ENCODE data around the gene APBB1IP.
"Not testable (repeated sequence)": the region's sequence is repeated elsewhere in the genome, so short reads cannot be mapped to it uniquely, and the experiment has no call there.

The APBB1IP gene

GRCh38 chr10:26485150-26485941 is 47.2 kb downstream of the APBB1IP start:
- TF ChIP-seq, protein P1, sequence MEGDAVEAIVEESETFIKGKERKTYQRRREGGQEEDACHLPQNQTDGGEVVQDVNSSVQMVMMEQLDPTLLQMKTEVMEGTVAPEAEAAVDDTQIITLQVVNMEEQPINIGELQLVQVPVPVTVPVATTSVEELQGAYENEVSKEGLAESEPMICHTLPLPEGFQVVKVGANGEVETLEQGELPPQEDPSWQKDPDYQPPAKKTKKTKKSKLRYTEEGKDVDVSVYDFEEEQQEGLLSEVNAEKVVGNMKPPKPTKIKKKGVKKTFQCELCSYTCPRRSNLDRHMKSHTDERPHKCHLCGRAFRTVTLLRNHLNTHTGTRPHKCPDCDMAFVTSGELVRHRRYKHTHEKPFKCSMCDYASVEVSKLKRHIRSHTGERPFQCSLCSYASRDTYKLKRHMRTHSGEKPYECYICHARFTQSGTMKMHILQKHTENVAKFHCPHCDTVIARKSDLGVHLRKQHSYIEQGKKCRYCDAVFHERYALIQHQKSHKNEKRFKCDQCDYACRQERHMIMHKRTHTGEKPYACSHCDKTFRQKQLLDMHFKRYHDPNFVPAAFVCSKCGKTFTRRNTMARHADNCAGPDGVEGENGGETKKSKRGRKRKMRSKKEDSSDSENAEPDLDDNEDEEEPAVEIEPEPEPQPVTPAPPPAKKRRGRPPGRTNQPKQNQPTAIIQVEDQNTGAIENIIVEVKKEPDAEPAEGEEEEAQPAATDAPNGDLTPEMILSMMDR (conservative IDR thresholded peaks at IDR 0.05; ENCODE audit: low read depth, low read length): no peak
- H3K4me3 ChIP-seq (ENCODE audit: low read length): no peak overlapping the region
- peak; percentile 100 for DNase-seq (ENCODE audit: low read depth)

DNA sequence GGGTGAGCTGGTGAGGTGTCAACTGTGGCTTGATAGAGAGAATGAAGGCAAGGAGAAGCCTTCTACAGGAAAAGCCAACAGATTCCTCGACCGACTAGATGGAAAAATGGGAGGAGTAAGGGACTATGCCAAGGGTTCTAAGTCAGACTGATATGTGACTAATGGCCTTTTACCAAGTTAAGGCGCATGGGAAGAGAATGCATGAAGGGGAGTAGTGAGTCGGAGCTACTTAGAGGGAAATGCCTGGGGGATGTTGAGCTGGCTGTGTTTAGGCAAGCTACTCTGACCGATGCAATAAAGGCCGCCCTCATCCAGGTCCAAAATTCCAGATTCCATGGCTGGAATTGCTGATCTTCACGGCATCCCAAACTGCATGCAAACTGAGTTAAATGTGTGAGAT is 48.2 kb downstream of the APBB1IP start:
- peak; percentile 94 for DNase-seq (ENCODE audit: low read depth)
- TF ChIP-seq, protein P1 (conservative IDR thresholded peaks at IDR 0.05; ENCODE audit: low read depth, low read length): no peak
- no peak overlapping the region for H3K4me3 ChIP-seq (ENCODE audit: low read length)

GRCh38 chr10:26486990-26487850 is 49.1 kb downstream of the APBB1IP start:
- H3K4me3 ChIP-seq (ENCODE audit: low read length): no peak overlapping the region
- TF ChIP-seq, protein P1 (conservative IDR thresholded peaks at IDR 0.05; ENCODE audit: low read depth, low read length): no peak
- peak; percentile 99 for DNase-seq (ENCODE audit: low read depth)

DNA sequence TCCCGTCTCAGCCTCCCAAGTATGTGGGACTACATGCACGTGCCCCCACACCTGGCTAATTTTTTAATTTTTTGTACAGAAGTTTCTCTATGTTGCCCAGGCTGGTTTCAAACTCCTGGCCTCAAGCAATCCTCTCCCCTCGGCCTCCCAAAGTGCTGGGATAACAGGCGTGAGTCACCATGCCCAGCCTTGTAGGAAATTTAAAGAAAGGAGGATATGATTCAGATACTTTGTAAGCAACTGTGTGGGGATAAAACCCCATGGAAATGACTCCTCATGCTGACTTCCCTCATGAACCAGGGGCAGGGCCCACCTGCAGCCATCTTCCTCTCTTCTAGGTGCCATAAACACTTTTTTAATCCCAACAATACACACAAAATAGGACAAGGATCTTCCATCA is 50.2 kb downstream of the APBB1IP start:
- TF ChIP-seq, protein P1 (conservative IDR thresholded peaks at IDR 0.05; ENCODE audit: low read depth, low read length): no peak
- H3K4me3 ChIP-seq (ENCODE audit: low read length): no peak overlapping the region
- no peak for DNase-seq (ENCODE audit: low read depth)

- TF ChIP-seq, protein P1 (conservative IDR thresholded peaks at IDR 0.05; ENCODE audit: low read depth, low read length): no peak
- DNase-seq (ENCODE audit: low read depth): no peak
- H3K4me3 ChIP-seq (ENCODE audit: low read length): no peak overlapping the region
These were observed 50.9 kb downstream of the APBB1IP start for GRCh38 chr10:26489081-26489480.

GRCh38 chr10:26490367-26490766 is 52.2 kb downstream of the APBB1IP start:
- not testable (repeated sequence) for DNase-seq (ENCODE audit: low read depth); H3K4me3 ChIP-seq (ENCODE audit: low read length)

DNA sequence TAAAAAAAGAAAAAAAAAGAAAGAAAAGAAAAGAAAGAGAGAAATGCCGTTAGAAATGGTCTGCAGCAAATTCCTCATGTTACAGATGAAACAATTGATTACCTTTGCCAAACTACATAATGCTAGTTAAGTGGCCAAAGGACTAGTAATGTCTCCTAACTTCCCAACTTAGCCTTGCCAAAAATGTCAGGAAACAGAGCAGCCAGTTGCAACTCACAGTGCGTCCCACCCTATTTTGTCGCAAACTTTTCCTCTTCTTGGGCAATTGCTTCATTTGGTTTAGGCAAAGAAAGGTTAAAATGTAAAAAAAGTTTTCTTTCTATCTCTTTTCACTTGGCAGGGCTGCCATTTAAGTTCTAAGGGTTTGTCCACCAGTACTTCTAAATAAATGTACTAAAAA is 53.1 kb downstream of the APBB1IP start:
- H3K4me3 ChIP-seq (ENCODE audit: low read length): no peak overlapping the region
- DNase-seq (ENCODE audit: low read depth): no peak
- TF ChIP-seq, protein P1 (conservative IDR thresholded peaks at IDR 0.05; ENCODE audit: low read depth, low read length): no peak
